GM21528 (cell line): ENCODE results near the gene CLMP.
"Not testable (repeated sequence)": the region's sequence is repeated elsewhere in the genome, so short reads cannot be mapped to it uniquely, and the experiment has no call there.

Experiments
- ATAC-seq: cut with Tn5 transposase; IDR thresholded peaks from one replicate; pipeline ENCODE4 v1.9.1; 2021; ENCODE audit warnings: mild to moderate bottlenecking, moderate library complexity; ENCODE audit not compliant: unreplicated experiment, low FRiP score

CLMP gene

DNA sequence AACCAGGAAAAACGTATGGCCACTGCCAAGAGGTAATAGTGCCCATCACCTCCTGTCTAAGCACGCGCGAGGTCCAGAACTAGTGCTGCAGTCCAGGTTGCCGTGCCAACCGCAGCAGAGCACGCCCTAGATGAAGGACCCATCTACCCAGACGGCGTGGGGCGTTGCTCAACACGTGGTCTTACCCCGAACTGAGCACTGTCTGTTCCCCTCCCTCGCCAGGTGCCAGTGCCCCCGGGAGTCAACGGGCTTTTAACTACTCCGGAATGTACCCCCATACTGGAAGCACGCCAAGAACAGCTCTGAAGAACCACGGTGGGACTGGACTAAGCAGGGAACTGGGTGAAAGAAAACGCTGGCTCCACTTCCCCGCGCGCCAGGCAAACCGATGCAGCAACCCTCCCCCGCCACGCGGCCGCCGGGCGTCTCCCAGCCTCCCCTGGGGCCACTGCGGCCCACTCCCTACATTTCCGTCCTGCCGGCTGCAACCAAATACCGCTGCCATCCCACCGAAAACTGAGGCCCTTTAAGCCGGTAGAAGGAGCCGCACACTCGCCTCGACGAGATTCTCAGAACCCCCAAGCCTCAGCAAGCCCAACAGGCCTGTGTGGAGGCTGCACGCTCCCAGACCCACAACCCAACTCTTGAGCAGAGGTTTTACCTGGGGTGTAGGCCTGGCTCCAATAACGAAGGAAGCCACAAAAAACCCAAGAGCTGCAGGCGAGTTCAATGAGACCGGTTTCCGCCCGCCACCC is 133.5 kb downstream of the CLMP start, which contains the start of gene HSPA8:
TSS of gene HSPA8 (minus strand) at position 734 of the 755 bp plus-strand sequence. CDS start 812 bp downstream, outside the sequence.
- ATAC-seq: peak; percentile 7

DNA sequence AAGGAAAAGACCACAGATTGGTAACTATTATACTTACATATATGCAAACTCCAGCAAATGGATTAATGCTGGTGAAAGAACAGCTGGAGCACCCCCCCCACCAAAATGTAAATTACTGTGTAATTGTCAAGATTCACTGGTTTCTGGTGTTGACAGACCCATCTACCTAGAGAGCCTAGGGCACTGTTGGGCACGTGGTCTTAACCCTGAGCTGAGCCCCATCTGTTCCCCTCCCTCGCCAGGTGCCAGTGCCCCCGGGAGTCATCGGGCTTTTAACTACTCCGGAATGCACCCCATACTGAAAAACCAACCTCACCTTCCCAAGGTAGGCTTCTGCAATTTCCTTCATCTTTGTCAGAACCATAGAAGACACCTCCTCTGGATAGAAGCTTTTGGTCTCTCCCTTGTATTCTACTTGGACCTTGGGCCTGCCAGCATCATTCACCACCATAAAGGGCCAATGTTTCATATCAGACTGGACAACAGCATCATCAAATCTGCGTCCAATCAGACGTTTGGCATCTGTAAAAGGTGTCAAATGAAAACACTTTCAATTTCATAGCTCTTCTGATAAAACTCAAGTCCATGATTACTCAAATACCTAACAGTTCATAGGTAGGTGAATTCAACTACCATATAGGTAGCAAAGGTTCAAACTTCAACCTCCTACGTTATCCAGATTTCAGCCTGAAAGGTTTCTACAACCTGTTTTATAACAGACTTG is 134.6 kb downstream of the CLMP start:
- ATAC-seq: no peak

DNA sequence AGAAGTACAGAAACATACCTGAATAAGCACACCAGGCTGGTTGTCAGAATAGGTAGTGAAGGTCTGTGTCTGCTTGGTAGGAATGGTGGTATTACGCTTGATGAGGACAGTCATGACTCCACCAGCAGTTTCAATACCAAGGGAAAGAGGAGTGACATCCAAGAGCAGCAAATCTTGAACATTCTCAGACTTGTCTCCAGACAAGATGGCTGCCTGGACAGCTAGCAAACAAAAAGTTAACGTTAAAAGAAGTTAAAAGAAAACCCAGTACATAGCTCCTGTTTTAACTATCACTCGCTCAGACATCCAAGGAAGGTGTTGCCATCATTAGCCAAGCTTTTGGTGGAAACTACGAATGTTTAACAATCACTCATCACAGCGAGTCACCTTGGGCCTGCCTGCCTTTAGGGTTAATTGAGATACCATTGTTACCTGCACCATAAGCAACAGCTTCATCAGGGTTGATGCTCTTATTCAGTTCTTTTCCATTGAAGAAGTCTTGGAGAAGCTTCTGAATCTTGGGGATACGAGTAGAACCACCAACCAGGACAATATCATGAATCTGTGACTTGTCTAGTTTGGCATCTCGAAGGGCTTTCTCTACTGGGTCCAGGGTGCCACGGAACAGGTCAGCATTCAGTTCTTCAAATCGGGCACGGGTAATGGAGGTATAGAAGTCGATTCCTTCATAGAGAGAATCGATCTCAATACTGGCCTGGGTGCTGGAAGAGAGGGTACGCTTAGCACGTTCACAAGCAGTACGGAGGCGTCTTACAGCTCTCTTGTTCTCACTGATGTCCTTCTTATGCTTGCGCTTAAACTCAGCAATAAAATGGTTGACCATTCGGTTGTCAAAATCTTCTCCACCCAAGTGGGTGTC is 135.8 kb downstream of the CLMP start:
- not testable (repeated sequence) for ATAC-seq

DNA sequence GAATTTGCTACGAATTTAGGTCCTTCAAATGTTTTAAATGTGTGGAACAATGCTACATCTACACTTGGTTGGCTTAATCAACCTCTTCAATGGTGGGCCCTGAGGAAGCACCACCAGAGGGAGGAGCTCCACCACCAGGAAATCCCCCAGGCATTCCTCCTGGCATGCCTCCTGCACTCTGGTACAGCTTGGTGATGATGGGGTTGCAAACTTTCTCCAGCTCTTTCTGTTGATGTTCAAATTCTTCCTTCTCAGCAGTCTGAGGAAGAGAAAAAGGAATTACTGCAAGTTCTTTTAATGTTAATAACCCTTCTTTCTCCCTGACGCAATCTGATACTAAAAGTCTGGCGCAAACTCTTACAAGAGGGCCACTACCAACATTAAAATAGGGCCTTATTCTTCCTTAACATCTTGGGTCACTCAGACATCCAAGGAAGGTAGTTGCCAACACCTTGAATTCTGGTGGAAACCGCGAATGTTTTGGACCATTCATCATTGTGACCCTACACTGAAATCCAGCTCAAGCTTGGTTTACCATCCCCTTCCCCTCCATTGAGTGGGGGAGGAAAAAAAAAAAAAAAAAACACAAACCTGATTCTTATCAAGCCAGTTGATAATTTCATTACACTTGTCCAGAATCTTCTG is 137.3 kb downstream of the CLMP start:
- no peak for ATAC-seq

DNA sequence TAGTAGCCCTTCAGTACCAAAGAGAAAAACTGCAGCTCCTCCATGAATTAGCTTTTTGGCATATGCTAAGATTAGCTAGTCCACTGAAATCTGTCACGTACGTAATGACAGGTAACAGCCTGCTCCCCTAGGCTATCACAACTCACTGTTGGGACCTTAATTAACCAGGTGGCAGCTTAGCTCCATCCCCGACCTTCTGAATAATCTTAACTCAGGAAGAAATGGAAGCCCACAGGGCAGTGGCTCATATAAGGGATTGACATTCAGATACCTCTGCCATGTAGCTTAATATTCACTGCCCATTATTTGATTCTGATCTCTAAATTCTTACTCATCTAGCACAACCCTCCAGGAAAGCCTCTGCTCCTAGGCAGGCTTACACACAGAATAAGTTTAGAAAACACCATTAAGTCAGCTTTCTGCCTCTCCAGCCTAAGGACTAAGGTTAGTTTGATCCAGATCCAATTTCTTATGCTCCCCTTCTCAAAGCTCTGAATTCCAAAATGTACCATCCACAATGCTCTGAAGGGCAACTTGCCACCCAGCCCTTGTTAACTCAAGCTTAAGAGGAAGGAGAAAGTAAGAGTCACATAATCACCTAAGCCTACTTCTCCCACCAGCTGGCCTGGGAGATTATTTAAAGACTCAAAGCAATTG is 138.1 kb downstream of the CLMP start:
- no peak for ATAC-seq

DNA sequence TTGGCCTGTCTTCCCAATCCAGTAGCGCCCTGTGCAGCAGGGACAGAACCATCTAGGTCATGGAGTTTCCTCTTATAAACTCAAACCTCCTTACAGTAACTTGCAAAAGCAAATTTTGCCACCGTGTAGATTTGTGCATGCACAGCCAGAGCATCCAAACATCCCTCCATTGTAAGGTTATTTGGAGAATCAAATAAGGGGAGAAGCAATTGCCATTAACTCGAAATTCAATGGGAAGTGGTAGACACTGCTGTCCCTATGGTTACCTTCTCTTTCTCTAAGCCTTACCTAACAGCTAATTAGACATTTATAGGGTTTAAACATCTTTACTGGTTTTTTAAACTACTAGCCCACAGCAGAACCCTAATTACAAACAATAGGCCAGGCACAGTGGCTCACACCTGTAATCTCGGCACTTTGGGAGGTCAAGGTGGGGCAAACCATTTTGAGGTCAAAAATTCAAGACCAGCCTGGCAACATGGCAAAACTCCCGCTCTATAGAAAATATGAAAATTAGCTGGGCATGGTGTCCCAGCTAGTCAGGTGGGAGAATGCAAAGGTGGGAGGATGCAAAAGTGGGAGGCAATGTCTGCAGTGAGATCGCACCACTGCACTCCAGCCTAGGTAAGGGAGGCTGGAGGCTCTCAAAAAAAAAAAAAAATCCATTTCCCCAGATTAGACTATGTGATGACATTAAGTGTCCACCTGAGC is 139.7 kb downstream of the CLMP start:
- ATAC-seq: no peak

DNA sequence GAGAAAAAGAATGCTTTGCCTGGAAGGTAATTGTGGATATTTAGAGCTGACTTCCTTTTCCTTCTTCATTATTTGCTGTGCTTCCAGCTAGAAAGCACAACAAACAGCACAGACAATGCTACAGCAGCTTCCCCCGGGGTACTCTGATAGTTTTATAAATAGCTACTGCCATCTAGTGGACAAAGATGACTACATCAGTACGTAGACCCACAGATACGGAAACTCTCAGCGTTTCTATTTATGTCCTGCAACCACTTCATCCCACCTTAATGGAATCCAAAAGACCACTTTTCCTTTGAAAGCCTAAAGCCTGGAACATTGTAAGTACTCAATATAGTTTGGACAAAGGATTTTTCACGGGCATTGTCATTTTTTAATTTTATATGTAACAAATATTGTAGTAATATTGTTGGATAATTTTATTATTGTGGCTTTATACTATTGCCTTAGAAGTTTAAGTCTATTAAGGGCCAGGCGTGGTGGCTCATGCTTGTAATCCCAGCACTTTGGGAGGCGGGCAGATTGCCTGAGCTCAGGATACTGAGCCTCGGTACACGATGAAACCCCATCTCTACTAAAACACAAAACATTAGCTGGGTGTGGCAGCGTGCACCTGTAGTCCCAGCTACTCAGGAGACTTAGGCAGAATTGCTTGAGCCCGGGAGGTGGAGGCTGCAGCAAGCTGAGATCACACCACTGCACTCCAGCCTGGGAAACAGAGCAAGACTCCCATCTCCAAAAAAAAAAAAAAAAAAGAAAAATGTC is 140.6 kb downstream of the CLMP start:
- ATAC-seq: peak; percentile 60

DNA sequence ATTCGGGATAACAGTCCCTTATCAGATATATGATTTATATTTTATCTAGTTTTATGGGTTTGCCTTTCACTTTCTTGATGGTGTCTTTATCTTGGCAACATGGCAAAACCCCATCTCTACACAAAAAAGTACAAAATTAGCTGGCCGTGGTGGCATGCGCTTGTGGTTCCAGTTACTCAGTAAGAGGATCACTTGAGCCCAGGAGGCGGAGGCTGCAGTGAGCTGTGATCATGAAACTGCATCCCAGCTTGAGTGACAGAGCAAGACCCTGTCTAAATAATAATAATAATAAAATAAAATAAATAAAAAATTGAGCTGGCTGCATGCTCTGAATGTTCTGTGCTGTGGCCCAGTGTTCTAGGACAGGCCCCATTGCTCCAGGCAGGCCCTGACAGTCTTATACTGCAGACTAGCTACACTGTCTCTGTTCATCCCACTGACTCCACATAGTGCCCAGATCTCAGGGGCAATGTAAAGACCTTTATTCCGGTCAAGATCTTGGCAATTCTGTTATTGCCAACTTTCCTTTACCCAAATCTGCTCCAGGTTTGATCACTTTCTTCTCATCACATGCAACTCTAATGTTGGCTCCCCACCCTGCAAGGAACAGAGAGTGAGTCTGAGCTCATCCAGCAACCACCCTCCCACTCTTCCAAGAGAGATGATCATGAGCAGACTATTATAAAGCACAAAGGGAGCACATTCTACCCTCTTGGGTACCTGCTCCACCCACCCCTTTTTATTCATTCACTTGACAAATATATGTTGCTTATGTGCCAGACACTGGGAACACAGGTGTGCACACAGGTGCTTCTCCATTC is 141.9 kb downstream of the CLMP start:
- ATAC-seq: no peak

DNA sequence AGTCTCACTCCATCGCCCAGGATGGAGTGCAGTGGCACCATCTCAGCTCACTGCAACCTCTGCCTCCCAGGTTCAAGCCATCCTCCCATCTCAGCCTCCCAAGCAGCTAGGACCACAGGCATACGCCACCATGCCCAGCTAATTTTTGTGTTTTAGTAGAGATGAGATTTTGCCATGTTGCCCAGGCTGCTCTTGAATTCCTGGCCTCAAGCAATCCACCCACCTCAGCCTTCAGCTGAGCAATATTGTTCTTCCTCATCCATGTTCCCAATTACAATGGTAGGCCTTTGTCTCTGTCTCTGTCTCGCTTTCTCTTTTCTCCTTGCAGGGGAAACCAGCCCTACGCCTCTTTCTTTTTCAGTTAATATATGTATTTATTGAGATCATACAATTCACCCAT is 143.4 kb downstream of the CLMP start:
- ATAC-seq: no peak

DNA sequence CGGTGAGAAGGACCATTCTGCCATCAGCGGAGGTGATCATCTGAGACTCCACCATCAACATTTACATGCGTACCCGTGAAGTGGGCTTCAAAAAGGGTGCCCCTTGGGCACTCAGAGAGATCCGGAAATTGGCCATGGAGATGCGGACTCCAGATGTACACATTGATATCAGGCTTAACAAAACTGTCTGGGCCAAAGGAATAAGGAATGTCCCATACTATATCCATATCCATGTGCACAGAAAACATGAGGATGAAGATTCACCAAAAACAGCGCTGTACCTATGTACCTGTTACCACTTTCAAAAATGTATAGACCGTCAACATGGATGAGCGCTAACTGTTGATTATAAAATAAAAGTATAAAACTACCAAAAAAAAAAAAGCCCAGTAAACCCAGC is 143.9 kb downstream of the CLMP start:
- ATAC-seq: no peak

DNA sequence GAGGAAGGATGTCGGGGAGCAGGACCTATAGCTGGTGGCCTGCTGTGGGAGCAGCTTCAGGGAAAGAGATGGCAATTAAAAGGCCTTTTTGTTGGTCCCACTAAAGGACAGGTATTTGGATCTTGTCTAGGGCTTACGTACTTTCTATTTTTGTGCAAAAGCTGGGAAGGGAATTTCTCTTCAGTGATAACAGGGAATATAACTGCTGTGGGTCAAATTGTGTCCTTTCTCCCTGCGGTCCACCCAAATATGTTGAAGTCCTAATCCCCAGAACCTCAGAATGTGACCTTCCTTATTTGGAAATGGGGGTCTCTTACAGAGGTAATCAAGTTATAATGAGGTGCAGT is 147.1 kb downstream of the CLMP start:
- ATAC-seq: no peak

DNA sequence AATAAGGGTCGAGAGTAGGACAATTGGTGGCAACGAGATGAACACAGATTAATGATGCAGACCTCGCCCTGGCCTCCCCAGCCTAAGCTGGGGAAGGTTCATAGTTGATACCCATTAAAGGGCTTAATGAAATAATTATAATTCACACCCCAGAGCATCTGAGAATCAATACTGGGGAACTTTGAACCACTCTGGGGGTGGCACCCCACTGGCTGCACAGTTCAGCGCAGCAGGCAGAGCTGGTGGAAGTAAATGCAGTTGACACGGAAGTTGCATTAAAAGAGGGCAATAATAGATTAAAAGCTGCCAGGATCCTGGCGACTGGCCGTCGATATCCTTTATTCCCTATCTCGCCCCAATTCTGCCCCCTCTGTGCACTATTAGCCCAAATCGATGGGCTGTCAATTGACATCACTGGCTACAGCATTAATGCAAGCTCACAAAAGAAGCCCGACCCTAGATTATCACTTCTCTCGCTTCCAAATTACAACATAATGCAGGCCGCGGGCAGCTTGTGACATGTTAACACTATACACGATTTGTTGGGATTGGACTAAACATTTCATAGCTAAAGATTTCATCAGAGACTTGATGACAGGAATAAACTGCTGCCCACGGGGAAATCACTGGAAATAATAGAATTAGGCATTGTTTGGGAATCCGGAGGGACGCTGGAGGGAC is 147.6 kb downstream of the CLMP start:
- ATAC-seq: no peak

DNA sequence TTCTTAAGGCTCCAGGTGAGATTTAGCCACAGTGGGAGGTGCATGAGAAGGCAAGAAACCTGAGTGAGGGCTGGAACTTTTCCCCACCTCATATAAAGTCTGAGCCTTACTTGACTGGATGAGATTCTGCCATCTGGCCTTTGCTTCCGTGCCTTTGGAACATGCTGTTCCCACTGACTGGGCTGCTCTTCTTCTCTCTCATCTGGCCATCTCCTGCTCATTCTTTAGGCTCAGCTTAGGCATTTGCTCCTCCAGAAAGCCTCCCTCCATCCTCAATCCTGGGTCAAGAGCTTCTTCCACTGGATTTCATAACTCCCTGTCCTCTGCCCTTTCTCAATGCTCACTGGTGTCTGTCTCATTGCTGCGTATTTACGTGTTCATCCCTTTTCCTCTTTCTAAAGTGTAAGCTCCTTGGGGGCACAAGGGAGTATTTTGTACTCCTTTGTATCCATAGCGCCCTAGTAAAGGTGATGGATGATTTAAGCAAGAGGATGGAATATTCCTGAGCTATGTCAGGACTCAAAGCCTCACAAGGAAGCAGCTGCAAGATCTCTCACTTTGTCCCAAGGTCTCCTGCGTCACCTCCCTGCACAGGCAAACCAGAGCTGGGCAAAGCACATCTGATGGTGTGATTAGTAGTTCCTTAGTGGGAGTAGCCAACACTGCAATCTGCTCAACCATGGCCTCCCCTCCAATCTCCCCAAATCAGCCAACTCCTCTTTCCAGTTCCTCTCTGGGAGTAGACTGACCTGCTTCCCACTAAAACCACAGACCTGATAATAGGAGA is 148.4 kb downstream of the CLMP start:
- ATAC-seq: no peak

DNA sequence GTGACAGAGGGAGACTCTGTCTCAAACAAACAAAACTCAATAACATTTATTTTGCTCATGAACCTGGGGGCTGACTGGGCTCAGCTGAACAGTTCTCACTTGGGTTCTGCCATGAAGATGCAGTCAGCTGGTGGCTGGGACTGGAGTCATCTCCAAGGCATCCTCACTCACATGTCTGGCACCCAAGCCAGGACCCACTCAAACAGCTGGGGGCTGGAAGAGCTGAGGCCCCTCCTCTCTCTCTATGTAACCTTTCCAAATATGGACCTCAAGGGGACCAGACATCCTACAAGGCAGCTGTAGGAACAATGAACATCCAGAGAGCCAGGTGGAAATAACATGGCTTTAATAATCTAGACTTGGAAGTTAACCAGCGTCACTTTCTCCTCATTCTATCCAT is 149.9 kb downstream of the CLMP start:
- ATAC-seq: no peak

DNA sequence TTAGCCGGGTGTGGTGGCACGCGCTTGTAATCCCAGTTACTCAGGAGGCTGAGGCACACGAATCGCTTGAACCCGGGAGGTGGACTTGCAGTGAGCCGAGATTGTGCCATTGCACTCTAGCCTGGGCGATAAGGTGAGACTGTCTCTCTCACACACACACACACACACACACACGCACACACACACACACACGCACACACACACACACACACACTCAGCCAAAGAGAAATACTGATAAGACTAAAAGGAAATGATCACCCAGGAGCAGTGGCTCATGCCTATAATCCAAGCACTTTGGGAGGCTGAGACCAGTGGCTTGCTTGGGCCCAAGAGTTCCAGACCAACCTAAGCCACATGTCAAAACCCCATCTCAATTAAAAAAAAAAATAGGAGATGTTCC is 153.9 kb downstream of the CLMP start:
- no peak for ATAC-seq

DNA sequence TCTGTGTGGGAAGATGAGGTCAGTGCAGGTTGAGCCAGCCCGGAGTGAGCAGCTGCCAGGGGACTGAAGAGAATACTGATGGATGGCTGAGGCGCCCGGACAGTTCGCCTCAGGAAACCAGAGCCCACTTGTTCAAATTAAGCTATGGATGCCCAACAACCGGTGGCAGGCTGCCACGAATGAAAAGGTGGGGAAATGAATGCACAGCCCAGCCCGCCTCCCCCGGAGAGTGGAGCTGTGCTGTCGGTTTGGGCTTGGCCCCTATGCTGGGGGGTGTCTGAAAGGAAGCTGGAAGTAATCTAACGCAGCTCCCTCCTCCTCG is 155.0 kb downstream of the CLMP start:
- ATAC-seq: no peak

DNA sequence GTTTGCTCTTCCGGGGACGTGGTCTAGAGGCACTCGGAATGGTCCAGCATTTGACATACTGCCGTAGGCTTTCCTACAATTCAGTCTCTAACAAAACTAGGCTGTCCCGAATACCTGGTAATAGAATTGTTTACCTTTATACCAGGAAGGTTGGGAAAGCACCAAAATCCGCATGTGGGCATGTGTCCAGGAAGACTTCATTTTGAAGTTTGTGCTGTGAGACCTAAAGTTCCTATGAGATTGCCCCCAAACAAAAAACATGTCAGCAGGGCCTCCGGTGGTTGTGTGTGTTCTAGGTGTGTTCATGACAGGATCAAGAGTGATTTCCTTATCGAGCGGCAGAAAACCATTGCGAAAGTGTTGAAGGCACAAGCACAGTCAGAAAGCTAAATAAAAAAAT is 159.2 kb downstream of the CLMP start:
- no peak for ATAC-seq
